ENCODE data around the gene MTHFD1L.

The MTHFD1L gene

DNA sequence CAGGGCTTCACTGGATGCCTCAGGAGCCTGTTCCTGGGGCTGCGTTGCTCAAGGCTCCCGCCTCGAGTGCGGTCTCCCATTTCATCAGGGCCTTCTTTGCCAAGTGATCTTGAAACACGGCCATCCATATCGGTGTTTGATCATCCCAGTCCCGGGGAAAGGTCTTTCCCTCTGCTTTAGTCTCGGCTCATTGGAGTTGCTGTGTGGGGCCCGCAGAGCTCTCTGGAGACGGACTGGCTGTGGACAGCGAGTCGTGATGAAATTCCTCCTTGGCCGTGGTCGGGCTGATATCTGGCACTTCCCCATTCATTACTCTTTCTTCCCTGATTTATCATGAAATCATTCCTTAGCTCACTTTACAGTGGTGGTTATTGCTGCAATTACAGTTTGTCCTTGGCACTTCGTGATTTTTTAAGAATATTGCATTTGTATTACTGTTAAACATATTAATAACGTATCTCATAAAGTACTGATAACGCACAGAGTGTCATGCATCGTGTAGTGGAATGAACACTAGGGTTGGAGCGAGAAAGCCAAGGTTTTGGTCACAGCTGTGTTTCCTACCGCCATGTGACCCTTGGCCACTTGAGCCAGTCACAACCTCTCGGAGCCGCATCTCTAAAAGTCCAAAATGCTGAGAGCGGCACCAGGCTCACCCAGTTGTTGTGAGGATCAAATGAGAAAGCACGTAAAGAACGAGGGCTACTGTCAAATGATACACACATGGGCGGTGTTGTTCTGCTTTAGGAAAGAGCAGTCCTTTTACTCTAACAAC, 71.8 kb downstream of the MTHFD1L start:
- DNase-seq, result no peak

GRCh38 chr6:150939399-150939798, 73.9 kb downstream of the MTHFD1L start:
- no peak for DNase-seq

DNA sequence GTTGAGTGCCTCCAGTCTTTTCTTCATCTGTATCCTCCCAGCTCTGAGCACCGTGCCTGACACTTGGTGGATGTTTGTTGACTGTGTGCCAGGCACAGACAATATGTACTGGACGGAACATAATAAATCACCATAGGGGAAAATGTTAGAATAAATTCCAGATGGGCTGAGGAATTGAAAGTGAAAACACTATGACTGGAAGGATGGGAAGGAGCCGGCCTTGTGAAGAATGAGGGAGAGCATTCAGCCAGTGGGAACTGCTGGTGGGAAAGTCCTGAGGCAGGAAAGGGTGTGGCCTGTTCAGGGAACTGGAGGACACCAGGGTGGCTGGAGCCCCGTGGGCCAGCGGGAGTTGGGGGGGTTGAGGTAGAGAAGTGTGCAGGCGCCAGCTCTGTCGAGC, 75.4 kb downstream of the MTHFD1L start:
- no peak for DNase-seq

DNA sequence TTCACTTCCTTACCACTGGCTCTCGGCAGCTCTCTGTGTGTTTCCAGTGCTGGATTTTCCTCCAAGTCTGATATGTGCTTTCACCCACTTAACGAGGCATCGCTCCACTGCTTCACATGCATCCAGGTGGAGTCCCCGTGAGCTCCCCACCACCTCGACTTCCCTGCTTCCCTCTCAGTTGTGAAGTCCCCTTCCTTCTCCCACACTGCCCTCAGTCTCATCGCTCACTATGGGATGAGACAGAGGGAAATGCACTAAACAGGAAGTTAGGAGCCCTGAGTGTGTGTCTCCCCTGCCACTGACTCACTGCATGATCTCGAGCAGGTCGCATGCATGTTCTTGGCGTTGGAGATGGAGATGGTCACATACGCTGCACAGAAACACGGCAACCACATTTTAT, 84.0 kb downstream of the MTHFD1L start:
- DNase-seq, result no peak

DNA sequence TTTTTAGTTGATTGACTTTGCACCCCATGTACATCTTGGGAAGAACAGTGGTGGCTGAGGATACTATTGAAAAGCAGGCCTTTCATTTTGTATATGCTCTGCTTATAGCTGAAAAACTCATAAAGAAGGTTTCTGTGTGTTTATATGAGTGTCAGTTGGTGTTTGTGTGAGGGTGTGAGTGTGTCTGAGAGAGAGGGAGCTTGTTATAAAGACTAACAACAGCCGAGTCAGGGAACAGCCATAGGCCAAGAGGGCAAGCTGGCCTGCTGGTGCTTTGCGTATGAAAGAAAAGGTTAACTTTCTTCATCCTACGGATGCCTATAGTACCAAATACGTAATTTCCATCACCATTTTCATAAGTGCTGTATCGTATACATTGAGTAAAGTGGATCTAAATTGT, 88.3 kb downstream of the MTHFD1L start:
- DNase-seq, result no peak

DNA sequence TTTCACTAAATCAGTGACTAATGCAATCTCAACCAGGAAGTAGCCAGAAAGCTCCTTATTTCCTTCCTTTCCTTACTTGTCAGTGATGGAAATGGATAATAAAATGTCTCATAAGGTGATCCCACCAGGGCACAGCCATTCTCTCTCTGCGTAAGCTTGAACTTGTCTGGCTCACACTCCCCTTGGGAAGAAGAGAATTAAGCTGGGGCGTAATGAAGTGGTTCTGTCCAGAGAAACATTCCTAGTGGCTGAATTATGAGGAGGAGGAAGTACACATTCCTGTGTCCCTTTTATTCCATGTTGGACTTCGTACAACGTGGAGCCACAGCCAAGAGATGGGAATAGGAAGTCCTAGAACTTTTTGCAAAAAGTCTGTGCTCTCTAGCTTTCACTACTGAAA, 93.7 kb downstream of the MTHFD1L start:
- DNase-seq, result no peak

DNA sequence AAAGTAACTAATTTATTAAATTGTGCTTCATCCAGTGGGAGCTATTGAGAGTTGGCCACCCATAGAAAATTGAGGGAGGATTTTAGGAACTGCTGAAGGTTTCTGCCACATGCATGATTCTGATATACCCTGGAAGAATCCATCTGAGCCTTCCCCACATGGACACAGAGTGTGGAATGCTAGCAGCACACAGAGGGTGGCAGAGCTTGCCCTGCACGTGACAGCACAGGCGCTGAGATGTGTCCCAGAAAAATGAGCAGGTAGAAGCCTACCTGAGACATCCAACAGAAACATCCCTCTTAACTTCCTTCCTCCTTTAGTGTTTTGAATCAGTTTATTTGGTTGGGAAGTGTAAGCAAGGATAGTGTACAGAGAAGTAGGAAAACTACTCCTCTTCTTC, 96.9 kb downstream of the MTHFD1L start:
- DNase-seq, result no peak

DNA sequence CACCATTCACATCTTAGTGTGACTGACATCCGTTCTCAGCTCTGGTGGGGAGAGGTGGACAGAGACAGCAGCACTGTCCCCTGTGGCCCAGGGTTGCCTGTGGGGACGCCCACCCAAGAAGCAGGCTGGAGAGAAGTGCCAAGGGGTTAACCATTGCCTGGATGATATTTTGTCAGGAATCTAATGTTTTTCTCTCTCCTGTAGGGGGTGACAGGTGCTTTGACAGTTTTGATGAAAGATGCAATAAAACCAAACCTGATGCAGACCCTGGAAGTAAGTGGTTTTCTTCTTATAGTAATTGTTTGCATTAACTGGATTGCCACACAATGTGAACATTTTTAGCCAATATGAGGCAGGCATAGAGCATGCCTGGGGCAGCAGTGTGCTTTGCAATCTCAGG, 99.3 kb downstream of the MTHFD1L start:
- no peak for DNase-seq

- no peak for DNase-seq
Measured at GRCh38 chr6:150966786-150967185, 101.3 kb downstream of the MTHFD1L start.

DNA sequence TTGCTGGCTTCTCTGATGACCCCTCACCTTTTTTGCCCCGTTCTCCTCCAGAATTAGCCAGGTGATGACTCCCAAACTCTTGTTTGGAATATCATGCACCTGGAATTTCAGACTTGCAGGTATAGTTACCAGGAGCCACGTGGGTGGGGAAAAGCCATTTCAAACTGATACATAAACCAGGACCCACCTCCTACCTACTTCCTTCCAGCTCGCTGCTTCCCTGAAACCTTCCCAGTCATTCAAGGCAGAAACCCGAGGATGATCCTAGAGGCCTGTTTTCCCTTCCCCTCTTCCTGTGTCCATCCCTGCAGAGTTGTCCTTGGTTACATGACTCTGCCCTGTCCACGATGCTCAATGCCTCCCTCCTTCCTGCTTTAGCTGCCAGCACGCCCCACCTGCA, 101.9 kb downstream of the MTHFD1L start:
- no peak for DNase-seq

- no peak for DNase-seq
Measured at GRCh38 chr6:150967910-150968309, 102.4 kb downstream of the MTHFD1L start.

DNA sequence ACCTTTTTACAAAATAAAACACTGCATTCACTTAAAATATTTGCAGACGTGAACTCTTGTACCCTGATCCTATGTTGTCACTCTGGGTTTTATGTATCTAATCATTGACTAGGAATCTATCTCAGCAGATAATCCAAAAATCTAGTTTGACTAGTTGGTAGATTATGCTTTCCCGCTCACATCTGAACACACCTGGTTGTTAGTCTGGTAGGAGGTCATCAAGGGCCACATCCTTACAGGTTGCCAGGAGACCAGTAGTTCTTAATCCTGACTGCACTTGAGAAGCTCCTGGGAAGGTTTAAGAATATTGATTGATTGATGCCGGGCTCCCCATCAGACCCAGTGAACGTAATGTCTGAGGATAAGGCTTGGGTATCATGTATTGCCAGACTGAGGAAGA, 104.4 kb downstream of the MTHFD1L start:
- no peak for DNase-seq

DNA sequence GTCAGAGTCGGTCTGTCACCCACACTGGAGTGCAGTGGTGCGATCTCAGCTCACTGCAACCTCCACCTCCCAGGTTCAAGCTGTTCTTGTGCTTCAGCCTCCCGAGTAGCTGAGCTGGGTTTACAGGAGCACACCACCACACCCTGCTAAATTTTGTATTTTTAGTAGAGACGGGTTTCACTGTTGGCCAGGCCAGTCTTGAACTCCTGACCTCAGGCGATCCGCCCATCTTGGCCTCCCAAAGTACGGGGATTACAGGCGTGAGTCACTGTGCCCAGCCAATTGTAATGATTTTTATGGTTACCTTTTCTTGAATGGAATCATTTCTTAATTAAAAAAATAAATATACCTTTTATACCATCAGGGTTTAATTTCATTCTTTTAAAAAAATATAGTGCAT, 105.7 kb downstream of the MTHFD1L start:
- no peak for DNase-seq

DNA sequence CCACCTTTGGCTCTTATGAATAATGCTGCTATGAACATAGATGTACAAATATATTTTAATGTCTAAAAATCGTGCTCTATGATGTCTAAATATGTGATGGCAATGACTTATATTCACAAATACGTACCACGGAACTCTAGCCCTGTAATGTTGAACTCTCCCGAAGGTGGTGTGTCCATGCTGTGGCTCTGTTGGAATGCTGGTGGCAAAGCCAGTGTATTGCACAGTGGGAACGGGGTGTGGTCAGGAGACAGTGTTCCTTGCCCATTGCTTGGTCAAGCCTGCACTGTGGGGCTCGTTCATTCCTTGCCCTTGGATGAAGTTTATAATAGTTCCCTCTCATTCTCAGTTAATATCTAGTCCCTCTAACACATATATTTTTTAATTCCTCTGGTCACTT, 109.6 kb downstream of the MTHFD1L start:
- DNase-seq, result no peak

DNA sequence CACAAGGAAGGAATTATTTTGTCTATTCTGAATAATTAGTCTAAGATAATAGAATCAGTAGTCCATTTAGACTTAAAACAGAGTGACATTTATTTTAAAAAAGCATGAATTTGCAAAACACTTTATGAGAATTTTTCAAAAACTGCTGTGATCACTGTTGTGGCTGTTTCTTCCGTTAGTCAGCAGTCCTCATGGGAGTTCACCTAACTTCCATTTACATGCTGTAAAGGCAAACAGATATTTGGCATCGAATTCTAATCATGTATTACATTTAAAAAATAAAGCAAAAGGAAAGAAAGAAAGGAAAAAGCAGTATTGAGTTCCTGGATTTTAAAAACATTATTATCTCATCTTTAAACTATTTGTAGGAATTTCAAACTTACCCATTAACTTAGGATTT, 111.8 kb downstream of the MTHFD1L start:
- DNase-seq, result no peak

GRCh38 chr6:150978624-150979023, 113.1 kb downstream of the MTHFD1L start:
- DNase-seq, result no peak

DNA sequence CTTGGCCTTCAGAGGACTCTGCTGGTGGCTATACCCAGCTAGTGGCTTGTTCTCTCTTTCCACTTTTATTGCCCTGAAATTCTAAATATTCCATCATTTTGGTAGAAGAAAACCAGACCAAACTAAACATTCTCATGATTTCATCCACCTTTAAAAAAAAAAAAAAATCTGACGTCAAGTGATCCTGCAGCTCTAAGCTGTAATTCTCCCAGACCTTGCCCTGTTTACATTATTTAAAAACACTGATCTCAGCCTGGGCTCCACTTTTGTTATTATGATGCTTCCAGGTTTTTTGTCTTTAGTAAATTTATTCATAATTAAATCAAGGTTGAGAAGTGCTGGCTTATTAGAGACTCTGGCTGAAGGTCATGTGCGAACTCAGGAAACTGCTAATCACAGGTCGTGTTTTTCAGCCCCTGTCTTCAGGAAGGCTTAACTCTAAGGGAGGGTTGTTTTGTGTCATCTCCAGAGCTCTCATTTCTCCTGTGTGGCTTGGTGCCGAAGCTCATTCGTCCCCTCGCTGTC, 114.4 kb downstream of the MTHFD1L start:
- no peak for DNase-seq

DNA sequence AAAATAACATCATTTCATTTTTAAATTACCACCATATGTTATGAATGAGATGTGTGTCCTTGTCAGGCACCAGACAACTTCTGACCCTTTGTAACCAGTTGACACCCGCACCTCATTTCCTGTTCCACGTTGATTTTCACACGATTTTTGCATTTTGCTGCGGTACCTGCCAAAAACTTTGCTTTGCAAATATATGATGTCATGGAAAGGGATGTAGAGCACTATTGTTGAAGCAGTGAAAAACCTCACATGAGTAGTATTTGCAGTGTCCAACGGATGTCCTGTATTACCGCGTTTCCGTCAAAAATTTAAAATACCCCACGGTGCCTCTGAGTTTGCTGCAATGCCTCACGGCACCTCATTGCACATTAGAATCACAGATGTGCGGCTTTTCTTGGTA, 115.6 kb downstream of the MTHFD1L start:
- no peak for DNase-seq

DNA sequence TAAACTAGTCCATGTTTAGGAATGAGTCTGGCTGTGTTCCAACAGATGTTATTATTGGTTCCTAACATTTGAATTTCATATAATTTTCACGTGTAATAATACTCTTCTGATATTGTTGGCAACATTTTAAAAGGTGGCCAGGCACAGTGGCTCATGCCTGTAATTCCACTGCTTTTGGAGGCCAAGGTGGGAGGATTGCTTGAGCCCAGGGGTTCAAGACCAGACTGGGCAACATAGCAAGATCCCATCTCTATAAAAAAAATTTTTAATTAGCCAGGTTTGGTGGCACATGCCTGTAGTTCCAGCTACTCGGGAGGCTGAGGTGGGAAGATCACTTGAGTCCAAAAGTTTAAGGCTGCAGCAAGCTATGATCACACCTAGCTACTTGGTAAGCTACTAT, 116.2 kb downstream of the MTHFD1L start:
- DNase-seq, result no peak

GRCh38 chr6:150987371-150987828, 121.9 kb downstream of the MTHFD1L start:
- DNase-seq, result peak in 1 of 2 donors; percentile 28

DNA sequence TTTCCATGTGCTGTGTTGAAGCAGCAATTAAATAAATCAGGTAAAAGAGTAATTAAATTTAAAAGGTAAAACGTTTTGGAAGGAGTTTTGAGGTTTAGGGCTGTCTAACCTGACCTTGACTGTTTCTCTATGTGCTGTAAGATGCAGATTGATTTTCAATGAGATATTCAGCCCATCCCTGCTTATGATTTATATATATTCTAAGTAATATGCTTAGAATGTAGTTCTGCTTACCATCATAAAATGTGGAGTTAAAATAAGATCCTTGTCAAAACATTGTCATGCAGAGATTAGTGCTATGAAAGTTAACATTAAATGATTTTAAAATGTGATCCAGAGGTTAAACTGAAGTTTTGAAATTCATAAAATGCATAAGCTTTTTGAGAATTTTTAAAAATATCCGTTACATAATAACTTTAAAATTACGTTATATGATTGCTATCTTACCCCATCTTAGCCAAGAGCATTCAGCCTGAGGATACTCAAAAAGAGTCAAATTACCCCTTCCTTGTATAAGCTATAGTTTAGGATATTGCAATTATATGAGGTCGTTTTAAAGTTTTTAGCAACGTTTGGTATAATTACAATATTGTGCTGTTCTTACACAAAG, 122.5 kb downstream of the MTHFD1L start:
- no peak for DNase-seq

- DNase-seq, result no peak
Measured at GRCh38 chr6:150991487-150991886, 126.0 kb downstream of the MTHFD1L start.

DNA sequence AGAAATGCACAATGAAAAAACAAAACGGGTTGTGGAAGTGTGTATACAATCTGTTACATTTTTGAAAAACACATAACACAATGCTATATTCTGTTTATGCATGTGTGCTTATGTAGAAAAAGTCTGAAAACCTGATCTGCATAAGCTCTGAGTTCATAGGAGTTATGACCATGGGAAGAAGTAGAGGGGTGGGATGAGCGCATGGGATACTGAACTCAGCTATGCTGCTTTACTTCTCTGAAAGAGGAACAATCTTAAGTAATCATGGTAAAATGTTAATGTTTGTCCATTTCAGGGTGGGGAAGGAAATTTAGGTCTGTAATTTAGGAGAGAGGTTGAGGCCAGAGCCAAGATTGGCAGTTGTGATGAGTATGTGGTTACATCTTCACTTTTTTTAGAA, 126.8 kb downstream of the MTHFD1L start:
- no peak for DNase-seq

GRCh38 chr6:150992703-150993102, 127.2 kb downstream of the MTHFD1L start:
- DNase-seq, result no peak

DNA sequence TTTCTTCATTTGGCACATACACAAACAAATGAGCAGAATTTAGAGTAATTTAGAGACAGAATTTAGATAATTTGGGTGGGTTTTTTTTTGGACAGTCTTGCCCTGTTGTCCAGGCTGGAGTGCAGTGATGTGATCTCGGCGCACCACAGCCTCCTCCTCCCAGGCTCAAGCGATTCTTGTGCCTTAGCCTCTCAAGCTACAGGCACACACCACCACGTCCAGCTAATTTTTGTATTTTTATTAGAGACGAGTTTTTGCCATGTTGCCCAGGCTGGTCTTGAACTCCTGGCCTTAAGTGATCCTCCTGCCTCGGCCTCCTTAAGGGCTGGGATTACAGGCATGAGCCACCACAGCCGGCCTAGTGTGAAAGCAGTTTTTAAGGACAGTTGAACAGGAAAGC, 127.8 kb downstream of the MTHFD1L start:
- DNase-seq, result no peak
